Suprapubic skin (tissue), 4 donors: Measurements from ENCODE around the gene COG4.

ENCODE experiments used
- POLR2A ChIP-seq, 2 donors: fragments of 450-650 bp; IDR thresholded peaks; one replicate each; pipeline ENCODE4 v1.6.1; 2017; ENCODE audit warnings: antibody characterized with exemption in 2 of 2, mild to moderate bottlenecking in 2 of 2, moderate library complexity in 2 of 2
- POLR2AphosphoS5 ChIP-seq, 3 donors: sonication (generic); formaldehyde crosslinking; IDR thresholded peaks; one replicate each; pipeline ENCODE4 v1.6.1; 2017; ENCODE audit warnings: antibody characterized with exemption in 3 of 3

GRCh38 chr16:70480127-70481105 is 42.9 kb downstream of the COG4 start:
- TF ChIP-seq POLR2AphosphoS5 (IDR thresholded peaks at IDR 0.05) (no peak), POLR2A (IDR thresholded peaks at IDR 0.05) (no peak)
